ENCODE data around the gene VEPH1. TPM values are rescaled to one million over a fixed set of nuclear protein-coding genes. Genes with fewer than 3 reads are reported as not detected.

VEPH1 gene
- total and polyA plus RNA-seq, 9 of the 15 experiments (the other 6 are each of a cell fraction or from before 2014, with no cell fraction given), result 4.5 to 15.6 (median 5.8) TPM

- H3K36me3 ChIP-seq (ENCODE audit: control insufficient read depth, insufficient read depth, low read length), result no peaks in the 10 kb centered on the region
- POLR2A ChIA-PET, result no interaction called here
- no peaks in the 10 kb centered on the region for H3K9me3 ChIP-seq (replicated peaks; ENCODE audit: control insufficient read depth, insufficient read depth, low read depth, low read length)
- no peaks in the 10 kb centered on the region for H3K4me1 ChIP-seq (replicated peaks in 1 of 2; ENCODE audit: control insufficient read depth in 2 of 2, insufficient read depth in 2 of 2, low read length in 2 of 2)
- no peak overlapping the region for H3K4me2 ChIP-seq (ENCODE audit: insufficient read depth, low read length)
- H3K4me3 ChIP-seq, result no peak overlapping the region
- no peaks in the 10 kb centered on the region for H4K20me1 ChIP-seq (replicated peaks; ENCODE audit: control insufficient read depth, insufficient read depth, low read length)
- ATAC-seq (no peak), FAIRE-seq (no peak), DNase-seq (ENCODE audit: extremely low read depth in 1 of 4, low spot score in 3 of 4) (no peak)
- TF ChIP-seq SIN3B (IDR thresholded peaks at IDR 0.05; ENCODE audit: low read depth), result no peak
- TF ChIP-seq, protein P1, sequence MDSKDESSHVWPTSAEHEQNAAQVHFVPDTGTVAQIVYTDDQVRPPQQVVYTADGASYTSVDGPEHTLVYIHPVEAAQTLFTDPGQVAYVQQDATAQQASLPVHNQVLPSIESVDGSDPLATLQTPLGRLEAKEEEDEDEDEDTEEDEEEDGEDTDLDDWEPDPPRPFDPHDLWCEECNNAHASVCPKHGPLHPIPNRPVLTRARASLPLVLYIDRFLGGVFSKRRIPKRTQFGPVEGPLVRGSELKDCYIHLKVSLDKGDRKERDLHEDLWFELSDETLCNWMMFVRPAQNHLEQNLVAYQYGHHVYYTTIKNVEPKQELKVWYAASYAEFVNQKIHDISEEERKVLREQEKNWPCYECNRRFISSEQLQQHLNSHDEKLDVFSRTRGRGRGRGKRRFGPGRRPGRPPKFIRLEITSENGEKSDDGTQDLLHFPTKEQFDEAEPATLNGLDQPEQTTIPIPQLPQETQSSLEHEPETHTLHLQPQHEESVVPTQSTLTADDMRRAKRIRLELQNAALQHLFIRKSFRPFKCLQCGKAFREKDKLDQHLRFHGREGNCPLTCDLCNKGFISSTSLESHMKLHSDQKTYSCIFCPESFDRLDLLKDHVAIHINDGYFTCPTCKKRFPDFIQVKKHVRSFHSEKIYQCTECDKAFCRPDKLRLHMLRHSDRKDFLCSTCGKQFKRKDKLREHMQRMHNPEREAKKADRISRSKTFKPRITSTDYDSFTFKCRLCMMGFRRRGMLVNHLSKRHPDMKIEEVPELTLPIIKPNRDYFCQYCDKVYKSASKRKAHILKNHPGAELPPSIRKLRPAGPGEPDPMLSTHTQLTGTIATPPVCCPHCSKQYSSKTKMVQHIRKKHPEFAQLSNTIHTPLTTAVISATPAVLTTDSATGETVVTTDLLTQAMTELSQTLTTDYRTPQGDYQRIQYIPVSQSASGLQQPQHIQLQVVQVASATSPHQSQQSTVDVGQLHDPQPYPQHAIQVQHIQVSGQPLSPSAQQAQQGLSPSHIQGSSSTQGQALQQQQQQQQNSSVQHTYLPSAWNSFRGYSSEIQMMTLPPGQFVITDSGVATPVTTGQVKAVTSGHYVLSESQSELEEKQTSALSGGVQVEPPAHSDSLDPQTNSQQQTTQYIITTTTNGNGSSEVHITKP (IDR thresholded peaks at IDR 0.05; ENCODE audit: partially characterized antibody), result no peak
- TF ChIP-seq ZNF121 (CRISPR knock-in tag; conservative IDR thresholded peaks at IDR 0.05), result no peak
- no peak for TF ChIP-seq SAP30 (IDR thresholded peaks at IDR 0.05; ENCODE audit: borderline replicate concordance, insufficient read depth, low read depth, low read length, poor library complexity, severe bottlenecking)
- TF ChIP-seq PBX2 (CRISPR knock-in tag; IDR thresholded peaks at IDR 0.05; ENCODE audit: low read depth), result no peak
- TF ChIP-seq PBX2 (tag; conservative IDR thresholded peaks at IDR 0.05; ENCODE audit: low read depth), result no peak
- no peak for TF ChIP-seq HNRNPUL1 (IDR thresholded peaks at IDR 0.05; ENCODE audit: low read length)
- TF ChIP-seq, protein P2, sequence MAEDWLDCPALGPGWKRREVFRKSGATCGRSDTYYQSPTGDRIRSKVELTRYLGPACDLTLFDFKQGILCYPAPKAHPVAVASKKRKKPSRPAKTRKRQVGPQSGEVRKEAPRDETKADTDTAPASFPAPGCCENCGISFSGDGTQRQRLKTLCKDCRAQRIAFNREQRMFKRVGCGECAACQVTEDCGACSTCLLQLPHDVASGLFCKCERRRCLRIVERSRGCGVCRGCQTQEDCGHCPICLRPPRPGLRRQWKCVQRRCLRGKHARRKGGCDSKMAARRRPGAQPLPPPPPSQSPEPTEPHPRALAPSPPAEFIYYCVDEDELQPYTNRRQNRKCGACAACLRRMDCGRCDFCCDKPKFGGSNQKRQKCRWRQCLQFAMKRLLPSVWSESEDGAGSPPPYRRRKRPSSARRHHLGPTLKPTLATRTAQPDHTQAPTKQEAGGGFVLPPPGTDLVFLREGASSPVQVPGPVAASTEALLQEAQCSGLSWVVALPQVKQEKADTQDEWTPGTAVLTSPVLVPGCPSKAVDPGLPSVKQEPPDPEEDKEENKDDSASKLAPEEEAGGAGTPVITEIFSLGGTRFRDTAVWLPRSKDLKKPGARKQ (CRISPR knock-in tag; IDR thresholded peaks at IDR 0.05), result no peak
- no peak for TF ChIP-seq STAT5B (CRISPR knock-in tag; IDR thresholded peaks at IDR 0.05)
- TF ChIP-seq CTCFL (IDR thresholded peaks at IDR 0.05; ENCODE audit: borderline replicate concordance, insufficient read depth, low read depth, low read length, poor library complexity, severe bottlenecking), result no peak
- no peaks in the 10 kb centered on the region for H3K27me3 ChIP-seq (ENCODE audit: control insufficient read depth in 2 of 2, insufficient read depth in 2 of 2, low read length in 2 of 2)
- no peaks in the 10 kb centered on the region for H3K9me1 ChIP-seq (ENCODE audit: control insufficient read depth, insufficient read depth, low read length)
- CTCF ChIA-PET (ENCODE audit: low intra/inter-chr PET ratio), result no interaction called here
- BruUV-seq (replicated peaks), result no TSS peak
- no peak overlapping the region for H3K9ac ChIP-seq (ENCODE audit: insufficient read depth in 1 of 2, low read depth in 2 of 2, low read length in 2 of 2)
- in situ Hi-C loops (cut with MboI), result no loop called here
- H3K79me2 ChIP-seq (ENCODE audit: control insufficient read depth, insufficient read depth, low read length), result no peaks in the 10 kb centered on the region
- intact Hi-C loops (cut with micrococcal nuclease), result no loop called here
- 8% methylated on average over 2 of the region's 3 CpGs for WGBS (ENCODE audit: insufficient coverage, low coverage, missing lambda C conversion rate)
- H2AFZ ChIP-seq (ENCODE audit: low read depth, low read length), result no peak overlapping the region
- no peak overlapping the region for H3K27ac ChIP-seq (ENCODE audit: extremely low read depth, low read depth, low read length)
Measured at GRCh38 chr3:157387708-157388435, 115.3 kb downstream of the VEPH1 start.
